Activated CD4-positive, alpha-beta T cell treated with anti-CD3 and anti-CD28 coated beads for 48 hours (primary cell): ENCODE data around the gene SEMA3G.

Source experiments
- DNase-seq: peaks from one replicate; pipeline ENCODE4 v3.0.0-alpha.2; 2020

Gene SEMA3G

DNA sequence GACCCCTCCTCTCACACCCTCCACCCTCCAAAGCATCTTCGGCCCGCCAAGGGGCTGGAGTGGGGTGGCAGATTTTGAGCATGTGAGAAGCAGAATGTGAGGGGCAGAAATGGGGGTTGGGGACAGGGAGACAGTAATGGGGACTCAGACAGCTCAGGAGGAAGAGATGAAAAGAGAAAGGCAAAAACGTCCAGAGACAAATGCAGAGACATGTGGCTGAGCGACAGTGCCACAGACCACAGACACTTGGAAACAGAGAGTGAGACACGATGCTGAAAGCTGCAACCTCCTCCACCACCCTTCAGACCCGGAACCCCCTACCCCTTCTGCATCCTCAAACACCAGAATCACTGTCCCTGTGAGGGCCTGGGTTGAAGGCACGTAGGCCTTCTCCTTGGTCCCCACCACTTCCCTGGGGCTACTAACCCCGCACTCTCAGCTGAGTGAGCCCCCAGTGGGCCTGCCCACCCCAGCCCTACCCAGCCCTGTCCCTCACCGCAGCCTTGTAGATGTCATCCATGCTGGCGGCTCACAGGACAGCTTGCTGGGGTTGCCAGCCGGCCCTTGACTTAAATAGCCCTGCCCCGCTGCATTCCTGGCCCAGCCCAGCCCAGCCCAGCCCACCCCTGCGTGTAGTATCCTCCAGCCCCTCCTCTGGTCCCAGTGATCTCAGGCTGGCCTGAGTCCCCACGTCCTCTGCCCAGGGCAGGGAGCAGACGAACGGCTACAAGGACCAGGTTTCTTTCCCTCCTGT lies 8.8 kb upstream of the SEMA3G start, which contains the start of gene TNNC1:
TNNC1 (minus strand) TSS at position 546 of the 754 bp plus-strand sequence; CDS start at position 520, 26 bp downstream.
- DNase-seq, result no peak

DNA sequence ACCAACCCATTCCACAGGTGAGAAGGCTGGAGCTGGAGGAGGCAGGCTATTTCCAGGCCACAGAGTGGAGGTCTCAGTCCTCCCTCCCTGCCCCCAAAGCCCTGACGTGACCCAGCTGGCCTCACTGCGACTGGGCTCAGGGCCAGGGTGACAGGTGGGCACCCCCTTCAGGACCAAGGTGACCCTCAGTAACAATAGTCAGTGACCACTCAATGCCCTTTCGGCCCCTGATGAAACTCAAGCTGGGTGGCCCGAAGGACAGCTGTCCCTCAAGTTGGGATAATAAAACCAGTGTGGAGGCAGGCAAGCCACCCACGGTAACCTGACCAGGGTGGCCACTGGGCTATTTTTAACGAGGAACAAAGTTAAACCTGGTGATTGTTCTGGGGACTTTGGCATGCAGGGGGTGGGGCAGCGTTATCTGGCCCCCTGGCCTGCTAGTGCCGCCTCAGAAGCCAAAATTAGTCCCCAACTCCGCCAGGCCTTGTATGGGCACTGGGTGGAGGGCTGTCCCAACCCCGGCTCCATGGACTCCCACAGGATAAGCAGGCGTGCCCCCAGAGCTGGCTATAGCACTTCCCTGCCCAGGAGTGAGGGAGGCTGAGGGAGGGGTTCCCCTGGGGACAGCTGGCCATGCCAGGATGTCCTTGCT lies 7.8 kb upstream of the SEMA3G start:
- DNase-seq, result no peak

DNA sequence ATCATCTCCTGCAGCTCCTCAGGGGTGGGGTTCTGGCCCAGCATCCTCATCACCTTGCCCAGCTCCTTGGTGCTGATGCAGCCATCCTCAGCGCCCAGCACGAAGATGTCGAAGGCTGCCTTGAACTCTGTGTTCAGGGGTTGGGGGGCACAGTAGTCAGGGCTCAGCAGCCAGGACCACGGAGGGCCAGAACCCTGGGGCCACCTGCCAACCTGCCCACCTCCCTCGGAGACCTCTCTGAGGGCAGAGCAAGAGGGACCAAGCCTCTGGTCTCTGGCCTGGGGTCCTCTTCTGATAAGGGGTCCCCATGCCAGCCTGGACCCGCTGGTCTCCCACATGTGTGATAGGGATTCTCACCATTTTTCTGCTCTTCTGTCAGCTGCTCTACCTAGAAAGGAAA lies 7.2 kb upstream of the SEMA3G start:
- DNase-seq, result no peak

DNA sequence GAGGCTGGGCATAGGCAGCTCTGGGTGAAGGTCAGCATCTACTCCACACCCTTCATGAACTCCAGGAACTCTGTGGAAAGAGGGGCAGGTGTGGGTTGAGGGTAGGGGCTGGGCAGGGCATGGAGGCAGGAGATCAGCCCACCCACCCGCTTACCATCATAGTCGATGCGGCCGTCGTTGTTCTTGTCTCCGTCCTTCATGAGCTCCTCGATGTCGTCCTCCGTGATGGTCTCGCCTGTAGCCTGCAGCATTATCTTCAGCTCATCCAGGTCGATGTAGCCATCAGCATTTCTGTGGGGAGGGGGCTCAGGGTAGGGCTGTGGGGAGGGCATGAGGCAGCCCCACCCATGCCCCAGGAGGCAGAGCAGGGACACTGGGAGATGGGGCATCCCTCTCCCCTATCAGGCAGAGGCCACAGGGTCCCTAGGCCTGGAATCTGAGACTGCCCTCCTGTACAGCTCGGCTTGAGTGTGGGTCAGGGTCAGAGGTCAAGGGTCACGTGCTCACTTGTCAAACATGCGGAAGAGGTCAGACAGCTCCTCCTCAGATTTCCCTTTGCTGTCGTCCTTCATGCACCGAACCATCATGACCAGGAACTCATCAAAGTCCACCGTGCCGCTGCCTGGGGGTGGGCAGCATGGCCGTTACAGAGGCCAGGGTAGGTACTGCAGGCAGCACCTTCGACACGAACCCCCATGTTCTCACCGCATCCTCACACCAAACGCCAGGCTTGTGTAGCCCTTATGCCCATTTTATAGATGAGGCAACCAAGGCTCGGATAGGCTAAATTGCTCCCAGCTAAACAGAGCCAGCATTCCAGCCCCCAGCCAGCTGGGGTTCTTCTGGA lies 6.6 kb upstream of the SEMA3G start:
- no peak for DNase-seq

DNA sequence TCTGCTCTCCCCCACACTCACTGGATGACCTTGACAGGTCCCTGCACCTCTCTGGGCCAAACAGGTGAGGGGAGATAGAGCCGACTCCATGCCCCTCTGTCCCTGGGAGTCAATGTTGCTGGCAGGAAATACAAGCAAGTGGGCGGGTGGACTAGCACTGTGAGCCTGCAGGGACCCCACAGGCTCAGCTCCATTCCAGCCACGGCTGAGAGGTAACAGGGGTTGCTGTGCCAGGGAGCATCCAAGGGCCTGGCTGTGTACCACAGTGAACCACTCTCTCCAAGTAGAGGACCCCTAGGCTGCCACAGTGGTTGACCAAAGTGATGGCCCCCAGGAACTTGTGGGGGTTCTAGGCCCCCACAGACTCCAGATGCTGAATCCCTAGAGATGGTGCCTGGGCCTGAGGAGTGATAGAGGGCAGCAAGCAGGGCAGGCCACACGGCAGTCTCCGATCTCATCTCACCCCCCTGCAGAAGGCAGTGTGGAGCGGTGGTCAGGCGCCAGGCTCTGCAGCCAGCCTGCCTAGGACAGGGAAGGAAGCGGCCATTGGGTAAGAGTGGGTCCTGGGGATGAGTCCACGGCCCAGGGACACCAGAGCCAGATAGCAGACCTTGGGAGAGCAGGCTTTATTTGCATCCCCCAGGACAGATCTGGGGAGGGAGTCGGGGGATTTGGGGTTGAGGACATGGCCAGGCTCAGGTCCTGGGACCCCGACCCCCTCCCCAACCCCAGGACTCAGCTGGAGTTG lies 5.8 kb upstream of the SEMA3G start:
- no peak for DNase-seq

DNA sequence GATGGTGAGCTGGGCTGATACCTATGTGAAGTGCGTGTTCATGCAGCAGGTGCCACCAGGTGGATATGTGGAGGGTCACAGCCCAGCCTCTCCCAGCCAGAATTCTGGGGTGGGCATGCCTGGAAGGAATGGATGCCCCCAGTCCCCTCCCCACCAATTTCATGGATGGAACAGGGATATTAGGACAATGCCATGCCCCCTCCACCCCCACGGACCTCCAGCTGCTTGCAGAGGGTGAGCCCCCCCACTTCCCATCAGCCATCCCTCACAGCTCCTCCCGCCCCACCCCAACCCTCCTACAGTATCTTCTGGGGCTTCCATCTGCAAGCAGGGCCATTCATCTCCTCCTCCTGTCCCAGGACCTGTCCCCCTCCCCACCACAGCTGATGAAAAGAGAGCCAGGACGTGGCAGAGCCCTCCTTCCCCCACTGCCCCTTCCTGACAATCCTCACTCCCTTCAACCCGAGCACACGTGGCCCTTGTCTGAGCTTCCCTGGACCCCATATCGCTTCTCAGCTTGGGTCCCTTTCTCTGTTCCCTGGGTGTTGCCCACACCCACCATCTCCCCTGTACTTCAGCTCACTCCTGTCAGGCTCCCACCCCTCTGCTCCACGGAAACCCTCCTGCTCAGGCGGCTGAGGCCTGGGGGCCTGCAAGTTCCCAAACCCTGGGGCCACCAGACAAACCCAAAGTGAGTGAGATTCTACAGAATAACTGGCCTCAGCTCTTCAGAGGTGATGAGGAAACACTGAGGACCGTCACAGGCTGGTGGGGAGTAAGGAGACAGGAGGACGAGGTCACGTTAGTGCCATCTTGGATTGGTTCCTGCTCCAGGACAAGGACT lies 2.8 kb upstream of the SEMA3G start:
- no peak for DNase-seq

DNA sequence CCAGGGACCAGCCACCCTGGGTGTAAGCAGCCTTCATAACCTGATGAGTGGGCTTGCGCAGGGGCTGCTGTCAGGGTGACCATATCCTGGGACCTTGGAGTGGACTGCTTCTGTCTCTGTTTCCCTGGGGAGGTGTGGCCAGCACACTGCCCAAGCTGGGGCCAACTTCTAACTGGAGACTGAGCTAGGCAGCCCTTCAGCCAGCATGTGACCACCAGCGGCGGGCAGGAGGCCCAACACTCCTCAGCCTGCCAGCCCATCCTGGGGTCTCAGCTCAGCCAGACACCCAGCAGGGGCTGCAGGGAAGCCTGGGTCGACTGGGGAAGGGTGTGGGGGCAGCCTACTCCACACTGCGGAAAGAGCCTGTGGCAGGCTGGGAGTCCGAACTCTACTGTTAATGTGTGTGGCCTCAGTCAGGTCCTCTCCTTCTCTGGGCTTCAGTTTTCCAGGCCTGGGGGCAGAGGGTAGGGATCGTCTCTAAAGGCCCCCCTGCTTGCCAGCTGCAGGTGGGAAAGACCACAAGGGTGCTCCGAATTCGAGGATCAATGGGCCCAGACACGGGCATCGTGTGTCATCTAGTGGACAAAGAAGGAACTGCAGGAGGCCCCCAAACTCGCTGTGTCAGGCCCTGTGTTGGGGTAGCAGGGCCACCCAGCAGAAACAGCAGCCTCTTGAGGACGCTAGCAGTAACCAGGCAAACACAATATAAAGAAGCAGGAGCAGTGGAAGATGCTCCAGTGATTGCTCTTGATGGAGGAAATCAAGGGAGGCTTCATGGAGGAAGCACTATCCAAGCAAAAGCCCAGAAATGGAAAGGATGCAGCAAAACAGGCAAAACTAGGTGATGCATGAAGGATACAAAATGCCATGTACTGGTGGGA lies 2.0 kb upstream of the SEMA3G start:
- peak; percentile 80 for DNase-seq

DNA sequence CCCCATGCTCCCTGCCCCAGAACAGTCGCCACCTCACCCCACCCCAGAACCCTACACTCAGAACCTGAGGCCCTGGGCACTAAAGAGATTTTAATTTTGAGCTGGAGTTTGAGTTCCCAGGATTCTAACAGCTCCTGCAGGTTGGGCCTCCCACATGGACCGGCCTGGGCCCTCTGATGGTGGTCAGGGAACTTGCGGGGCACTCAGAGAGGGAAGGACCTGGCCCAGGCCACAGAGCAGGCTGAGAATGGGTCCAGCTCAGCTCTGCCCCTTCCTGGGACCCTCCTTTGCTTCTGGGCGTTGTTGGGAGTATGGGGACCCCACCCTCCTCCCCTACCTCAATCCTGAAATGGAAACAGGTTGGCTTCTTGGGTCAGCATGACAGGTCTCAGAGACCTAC lies 1.1 kb upstream of the SEMA3G start:
- no peak for DNase-seq

DNA sequence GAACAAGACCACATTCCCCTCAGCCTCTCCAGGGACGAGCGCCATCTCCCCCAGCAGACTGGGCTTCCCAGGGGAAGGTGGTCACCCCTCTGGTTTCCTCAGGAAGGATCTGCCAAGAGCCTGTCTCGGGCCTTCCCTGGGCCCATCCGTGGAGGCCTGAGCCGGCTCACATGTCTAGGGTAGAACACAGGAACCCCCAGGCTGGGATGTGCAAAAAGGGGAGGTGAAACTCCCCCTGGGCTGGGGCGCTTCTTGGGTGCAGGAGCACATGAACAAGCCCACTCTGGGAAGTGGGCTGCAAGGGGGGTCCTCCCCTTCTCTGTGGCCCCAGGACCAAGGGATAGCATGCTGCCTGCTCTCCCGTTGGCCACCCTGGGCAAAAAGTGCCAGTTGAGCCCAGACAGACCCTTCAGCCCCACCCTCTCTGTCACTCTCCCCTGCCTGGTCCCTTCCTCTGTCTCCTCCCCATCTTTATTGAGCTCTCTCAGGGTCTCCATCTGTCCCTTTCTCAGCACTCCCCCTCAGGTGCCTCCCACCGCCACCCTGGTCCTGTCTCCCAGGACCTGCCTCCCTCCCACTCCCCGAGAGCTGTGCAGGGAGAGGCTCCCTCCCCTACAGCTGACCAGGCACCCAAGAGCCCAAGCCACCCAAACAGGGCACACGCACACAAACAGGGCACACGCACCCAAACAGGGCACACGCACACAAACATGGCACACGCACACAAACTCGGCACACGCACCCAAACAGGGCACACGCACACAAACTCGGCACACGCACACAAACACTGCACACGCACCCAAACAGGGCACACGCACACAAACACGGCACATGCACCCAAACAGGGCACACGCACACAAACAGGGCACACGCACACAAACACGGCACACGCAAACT lies 864 bp downstream of the SEMA3G start:
- DNase-seq, result no peak

DNA sequence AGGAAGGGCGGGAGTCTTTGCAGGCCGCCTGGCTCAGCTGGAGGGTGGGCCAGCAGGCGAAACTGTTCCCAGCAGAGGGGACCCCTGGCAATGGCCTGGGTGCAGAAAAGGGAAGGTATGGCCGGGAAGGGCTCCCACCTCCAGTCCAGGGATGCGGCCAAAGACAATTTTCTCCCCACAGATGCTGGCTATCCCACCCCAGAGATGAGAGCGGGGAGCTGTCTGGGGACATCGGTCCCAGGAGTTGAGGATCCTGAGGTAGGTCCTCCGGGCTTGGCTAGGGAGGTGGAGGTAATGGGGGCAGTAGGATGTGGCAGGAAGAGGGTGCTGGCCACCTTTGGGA lies 1.7 kb downstream of the SEMA3G start:
- no peak for DNase-seq

DNA sequence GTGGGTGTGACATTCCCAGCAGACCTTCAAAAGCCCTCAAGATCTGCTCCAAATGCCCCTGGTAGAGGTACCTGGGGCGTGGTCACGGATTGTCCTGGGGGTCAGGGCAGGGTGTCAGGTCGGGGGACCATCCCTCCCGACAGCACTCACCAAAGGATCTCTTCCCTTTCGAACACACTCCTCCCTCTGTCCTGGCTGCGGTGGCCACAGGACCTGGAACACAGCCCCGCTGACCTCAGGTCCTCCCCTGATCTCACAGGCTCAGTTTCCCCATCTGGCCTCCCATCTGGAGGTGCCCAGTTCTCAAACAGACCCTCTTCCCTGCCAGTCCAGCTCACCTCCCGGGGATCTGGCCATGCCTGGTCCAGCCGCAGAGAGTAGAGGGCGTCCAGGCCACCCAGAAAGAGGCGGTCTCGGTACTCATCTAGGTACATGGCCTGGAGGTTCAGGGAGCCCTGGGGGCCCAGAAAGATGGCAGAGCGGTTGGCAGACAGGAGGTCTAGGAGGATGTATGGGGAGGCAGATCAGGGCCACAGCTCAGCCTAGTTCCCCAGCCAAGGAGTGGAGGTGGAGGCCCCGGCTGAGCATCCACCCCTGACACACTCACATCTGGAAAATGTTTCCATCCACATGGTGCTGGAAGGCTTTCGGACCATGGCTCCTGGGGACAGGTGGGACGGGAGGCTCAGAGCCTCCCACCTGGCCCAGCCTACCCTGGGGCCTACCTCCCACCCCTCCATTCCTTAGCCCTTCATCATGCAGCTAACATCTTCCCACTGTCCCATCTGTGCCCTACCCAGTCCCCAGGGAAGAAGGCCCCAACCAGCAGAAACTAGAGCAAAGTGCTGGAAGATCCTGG lies 2.3 kb downstream of the SEMA3G start:
- no peak for DNase-seq

DNA sequence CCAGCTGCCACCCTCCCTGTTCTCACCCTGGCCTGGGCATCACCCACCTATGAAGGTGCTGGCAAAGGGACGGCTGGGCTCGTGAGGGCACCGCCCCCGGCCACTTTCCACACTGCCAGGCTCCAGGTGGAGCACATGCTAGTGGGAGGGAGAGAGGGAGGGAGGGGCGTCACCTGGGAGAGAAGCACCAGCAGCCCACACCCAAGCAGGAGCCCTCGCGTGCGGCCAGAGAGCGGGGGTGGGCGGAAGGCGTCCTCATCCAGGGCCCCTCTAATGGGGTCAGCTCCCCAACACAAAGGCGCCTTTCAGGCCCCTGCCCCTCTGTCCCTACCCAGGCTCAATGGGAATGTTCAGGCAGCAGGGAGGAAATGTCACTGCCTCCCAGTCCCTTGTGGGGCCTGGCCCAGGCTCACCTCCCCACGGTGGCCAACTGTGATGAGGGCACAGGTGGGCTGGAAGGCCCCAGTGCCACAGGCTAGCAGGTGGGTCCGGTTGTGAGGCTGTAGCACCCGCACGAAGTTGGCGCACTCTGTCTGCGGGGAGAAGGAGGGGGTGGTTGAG lies 3.1 kb downstream of the SEMA3G start:
- no peak for DNase-seq

DNA sequence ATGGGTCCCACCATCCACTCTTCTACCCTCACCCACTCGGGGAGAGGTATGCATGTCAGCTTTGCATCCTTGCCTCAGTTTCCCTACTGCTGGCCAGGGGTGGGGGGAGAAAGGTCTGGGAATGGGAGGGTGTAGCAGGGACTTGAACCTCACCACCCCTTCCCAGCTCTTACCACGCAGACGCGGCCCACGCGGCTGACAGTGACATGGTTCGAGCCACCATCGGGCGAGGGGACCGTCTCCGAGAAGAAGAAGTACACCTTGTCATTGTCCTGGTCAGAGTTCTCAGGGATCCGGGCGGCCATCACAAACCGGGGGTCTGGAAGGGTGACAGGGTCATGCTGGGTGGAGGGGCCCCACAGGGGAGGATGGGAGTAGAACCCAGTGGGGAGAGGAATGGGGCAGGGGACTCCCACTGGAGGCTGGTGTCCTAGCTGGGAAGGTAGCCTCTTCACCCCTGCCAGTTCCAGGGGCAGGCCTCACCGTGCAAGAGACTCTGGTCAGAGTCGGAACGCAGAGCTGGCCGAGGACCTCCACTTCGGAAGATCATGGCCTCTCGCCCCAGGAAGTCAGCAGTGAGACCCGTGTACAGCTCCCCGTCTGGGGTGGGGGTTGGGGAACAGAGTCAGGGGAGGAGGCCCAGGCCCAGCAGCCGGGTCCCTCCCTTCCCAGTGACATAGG lies 3.7 kb downstream of the SEMA3G start:
- DNase-seq, result no peak

DNA sequence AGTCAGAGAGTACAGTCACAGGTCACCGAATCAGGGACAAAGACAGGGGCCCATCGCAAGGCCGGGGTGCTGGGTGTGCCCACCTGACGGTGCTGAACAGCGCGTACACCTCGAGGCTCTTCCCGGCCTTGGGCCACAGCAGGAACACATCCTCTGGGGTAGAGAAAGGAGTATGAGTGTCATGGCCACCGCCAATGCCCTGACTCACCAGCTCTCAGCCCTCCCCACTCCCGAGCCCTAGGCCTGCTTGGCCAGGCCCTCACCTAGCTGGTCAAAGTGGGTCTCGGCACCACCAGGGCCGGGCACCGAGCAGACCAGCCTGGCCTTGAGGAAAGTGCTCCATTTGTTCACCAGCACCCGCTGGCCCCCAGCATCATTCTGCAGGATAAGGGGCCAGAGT lies 4.2 kb downstream of the SEMA3G start:
- DNase-seq, result no peak

DNA sequence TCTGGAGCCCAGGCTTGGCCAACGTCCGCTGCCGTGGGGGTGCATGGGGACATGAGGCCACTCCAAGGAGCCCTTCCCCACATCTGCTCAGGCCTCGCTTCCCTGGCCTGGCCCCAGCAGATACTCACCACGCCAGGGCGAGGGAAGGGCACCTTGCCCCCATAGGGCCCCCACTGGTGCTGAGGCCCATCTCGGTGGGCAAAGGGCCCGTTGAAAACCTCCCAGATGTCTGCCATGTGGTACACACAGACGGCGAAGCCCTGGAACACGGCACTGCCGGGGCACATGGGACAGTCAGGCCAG lies 4.7 kb downstream of the SEMA3G start:
- no peak for DNase-seq

DNA sequence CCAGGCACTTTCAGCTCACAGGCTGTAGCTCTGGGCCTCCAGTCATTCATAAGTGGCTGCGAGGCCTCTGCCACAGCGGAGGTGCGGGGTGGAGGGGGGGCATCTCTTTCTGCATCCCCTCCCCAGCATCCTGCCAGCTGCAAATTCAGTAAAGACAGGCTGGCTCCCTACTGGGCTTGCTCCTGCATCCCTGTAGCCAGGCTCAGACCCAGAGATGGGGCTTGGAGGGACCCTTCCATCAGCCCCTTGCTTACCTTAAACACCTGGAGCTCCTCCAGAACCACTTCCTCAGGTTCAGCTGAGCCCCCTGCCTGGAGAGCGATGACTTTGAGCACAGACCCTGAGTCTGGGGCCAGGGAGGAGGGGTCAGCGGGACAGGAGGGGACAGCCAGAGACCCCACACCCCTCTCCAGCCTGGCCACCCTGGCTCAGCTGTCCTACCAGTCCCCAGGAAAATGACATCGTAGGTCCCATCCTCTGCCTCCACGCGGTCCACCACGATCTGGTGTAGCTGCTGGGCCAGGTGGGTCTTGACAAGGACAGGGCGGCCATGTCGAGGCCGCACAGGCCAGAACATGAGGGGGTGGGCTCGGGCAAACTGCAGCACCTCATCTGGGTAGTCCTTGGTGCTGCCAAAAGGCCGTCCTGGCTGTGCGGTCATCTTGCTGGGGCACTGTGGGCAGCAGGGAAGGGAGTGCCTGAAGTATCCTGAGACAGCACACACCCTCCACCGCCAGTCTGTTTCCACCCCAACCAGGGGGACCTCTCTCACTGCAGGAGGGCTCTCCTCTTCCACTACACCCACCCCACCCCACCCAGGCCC lies 5.3 kb downstream of the SEMA3G start:
- DNase-seq, result no peak
